RWPE1 (cell line): ENCODE data around the gene ATXN1.

ENCODE experiments used
- CTCF ChIA-PET: fragments of 350-600 bp; sonication (Branson Sonifier 250); formaldehyde crosslinking; extraction: SDS; loops from one replicate; lab custom pipeline; 2021; lab: Yijun Ruan, JAX
- POLR2A ChIA-PET: fragments of 400-600 bp; formaldehyde crosslinking; extraction: SDS; loops from one replicate; lab custom pipeline; 2020; ENCODE audit warnings: antibody characterized with exemption; ENCODE audit not compliant: low non-redundant PET; lab: Yijun Ruan, JAX
- DNase-seq: peaks from one replicate; pipeline ENCODE4 v3.0.0; 2012; ENCODE audit warnings: low spot score
- H3K27ac ChIP-seq: fragments of 450-650 bp; 2 replicates; pipeline ENCODE4 v1.5.1; 2017
- CTCF ChIP-seq: fragments of 450-650 bp; conservative IDR thresholded peaks from 2 replicates; pipeline ENCODE4 v1.5.1; 2017; ENCODE audit warnings: low read depth, mild to moderate bottlenecking

ATXN1 gene

GRCh38 chr6:16369989-16370388, 391.3 kb downstream of the ATXN1 start:
- no peak overlapping the region for H3K27ac ChIP-seq
- CTCF ChIA-PET = interaction anchor here (1.1 kb wide), 1 partner anchor 31 kb away, joined by 3 read pairs; no protein-coding TSS in a partner anchor
- no peak for TF ChIP-seq CTCF
- POLR2A ChIA-PET = no interaction called here
- DNase-seq = no peak

- POLR2A ChIA-PET = no interaction called here
Measured at GRCh38 chr6:16369140-16369745, 392.0 kb downstream of the ATXN1 start.

DNA sequence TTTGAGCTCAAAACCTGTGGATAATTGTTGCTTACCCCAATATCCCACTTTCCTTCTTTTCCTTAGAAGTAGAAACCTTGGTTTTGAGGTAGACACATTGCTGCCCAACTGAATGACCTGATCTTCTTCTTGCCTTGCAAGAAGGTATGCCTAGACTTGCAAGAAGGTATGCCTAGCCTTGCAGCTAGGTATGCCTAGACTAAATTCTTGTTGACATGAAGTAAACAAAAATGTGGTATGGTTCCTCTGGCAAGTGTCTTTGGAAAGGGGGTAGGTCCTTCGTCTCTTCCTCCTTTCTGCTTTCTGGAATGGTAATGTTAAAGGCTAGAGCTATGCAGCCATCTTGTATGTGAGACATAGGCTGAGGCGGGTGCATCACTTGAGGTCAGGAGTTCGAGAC, 393.7 kb downstream of the ATXN1 start:
- ChIA-PET POLR2A (no interaction called here), CTCF (no interaction called here)
- TF ChIP-seq CTCF = no peak
- H3K27ac ChIP-seq = no peak overlapping the region
- DNase-seq = no peak

More at GRCh38 chr6:16369140-16369745, 392.0 kb downstream of the ATXN1 start:
- CTCF ChIA-PET = interaction anchor here (0.6 to 1.1 kb wide), 2 partner anchors 31 to 32 kb away, joined by 3 read pairs; no protein-coding TSS in a partner anchor
- no peak overlapping the region for H3K27ac ChIP-seq
- no peak for TF ChIP-seq CTCF
- no peak for DNase-seq

- TF ChIP-seq CTCF = no peak
- CTCF ChIA-PET = interaction anchor here (0.7 kb wide), 1 partner anchor 735 kb away, joined by 3 read pairs; no protein-coding TSS in a partner anchor
- POLR2A ChIA-PET = no interaction called here
- no peak for DNase-seq
- no peak overlapping the region for H3K27ac ChIP-seq
Measured at GRCh38 chr6:16363749-16364148, 397.5 kb downstream of the ATXN1 start.

DNA sequence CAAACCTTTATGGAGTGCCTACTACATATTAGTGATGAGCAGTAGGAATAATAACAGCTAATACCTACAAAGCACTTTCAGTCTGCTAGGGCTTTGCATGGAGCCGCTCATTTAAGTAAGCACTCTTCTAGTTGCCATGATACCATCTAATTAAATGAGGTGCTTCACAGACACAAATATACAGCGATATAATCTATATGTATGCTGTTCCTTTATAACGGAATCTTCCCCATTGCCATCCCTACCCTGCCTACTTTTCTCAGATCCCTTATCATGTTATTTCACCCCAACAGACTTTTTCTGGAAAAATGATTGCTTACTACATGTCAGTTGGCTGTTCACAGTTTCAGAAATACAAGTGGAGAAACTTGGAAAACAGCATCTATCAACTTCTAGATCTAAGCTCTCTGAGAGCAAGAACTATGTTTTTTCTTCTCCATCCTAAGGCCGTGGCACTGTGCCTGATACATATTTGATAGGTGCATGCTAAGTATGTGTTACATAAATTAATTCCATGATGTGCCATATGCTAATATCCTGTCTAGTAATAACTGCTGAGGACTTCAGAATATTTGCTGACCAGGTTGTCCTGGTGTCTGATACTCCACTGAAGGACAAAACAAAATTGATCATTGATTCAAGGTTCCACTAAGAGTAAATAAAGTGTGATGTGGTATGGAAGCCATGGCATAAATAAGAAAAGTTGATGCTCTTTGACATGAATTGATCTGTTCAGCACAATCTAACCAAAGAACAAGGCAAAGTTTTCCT, 398.3 kb downstream of the ATXN1 start:
- no peak overlapping the region for H3K27ac ChIP-seq
- ChIA-PET POLR2A (no interaction called here), CTCF (no interaction called here)
- no peak for TF ChIP-seq CTCF
- DNase-seq = no peak

GRCh38 chr6:16362296-16362695, 399.0 kb downstream of the ATXN1 start:
- POLR2A ChIA-PET = no interaction called here
- DNase-seq = no peak

More at GRCh38 chr6:16362296-16362695, 399.0 kb downstream of the ATXN1 start:
- TF ChIP-seq CTCF = no peak
- H3K27ac ChIP-seq = no peak overlapping the region
- CTCF ChIA-PET = no interaction called here
